Measurements from ENCODE around the gene FTSJ3.
A peak's percentile ranks its signal among the peaks of the same experiment; 100 is the strongest.
"Not testable (repeated sequence)": the region's sequence is repeated elsewhere in the genome, so short reads cannot be mapped to it uniquely, and the experiment has no call there.

The FTSJ3 gene, protein sequence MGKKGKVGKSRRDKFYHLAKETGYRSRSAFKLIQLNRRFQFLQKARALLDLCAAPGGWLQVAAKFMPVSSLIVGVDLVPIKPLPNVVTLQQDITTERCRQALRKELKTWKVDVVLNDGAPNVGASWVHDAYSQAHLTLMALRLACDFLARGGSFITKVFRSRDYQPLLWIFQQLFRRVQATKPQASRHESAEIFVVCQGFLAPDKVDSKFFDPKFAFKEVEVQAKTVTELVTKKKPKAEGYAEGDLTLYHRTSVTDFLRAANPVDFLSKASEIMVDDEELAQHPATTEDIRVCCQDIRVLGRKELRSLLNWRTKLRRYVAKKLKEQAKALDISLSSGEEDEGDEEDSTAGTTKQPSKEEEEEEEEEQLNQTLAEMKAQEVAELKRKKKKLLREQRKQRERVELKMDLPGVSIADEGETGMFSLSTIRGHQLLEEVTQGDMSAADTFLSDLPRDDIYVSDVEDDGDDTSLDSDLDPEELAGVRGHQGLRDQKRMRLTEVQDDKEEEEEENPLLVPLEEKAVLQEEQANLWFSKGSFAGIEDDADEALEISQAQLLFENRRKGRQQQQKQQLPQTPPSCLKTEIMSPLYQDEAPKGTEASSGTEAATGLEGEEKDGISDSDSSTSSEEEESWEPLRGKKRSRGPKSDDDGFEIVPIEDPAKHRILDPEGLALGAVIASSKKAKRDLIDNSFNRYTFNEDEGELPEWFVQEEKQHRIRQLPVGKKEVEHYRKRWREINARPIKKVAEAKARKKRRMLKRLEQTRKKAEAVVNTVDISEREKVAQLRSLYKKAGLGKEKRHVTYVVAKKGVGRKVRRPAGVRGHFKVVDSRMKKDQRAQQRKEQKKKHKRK

DNA sequence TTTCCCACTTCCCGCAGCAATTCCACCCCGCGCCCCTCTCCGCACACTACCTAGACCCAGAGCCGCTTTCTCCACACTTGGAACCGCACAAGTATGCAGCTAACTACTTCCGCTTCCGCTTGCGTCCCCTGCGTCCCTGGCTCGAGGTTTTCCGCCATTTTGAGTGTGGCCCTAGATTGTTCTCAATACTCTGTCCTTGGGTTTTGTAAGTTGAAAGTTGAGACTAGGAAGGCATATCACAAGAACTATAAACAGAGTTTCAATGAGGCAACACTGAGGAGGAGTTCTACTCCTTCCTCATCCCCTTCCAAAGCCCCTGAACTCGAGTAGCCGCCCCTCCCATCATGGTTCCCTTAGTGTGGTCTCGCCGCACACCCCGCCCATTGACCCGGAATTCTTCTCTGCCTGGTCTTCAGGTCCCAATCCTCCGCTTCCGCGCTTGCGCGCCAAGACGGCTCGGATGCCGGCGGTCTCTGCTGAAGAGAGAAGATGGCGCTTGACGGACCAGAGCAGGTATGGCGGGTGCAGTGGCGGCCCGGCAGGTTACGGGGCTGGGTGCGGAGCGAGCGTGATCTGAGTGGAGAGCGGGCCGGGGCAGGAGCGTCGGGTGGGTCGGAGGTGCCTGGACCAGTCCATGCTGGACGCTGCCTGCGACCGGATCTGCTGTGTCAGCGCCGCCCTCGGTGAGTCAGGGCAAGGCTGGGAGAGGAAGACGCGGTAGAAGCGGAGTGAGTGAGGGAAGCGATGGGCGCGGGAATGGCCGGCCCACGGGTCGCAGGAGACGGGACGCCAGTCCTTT lies at the start of gene FTSJ3, which contains the start of gene PSMC5:
Gene FTSJ3, minus strand, starts transcription at position 662 of the 799 bp plus-strand sequence. CDS start 761 bp downstream, outside the sequence.
Gene PSMC5, plus strand, starts transcription at position 430 of the 799 bp plus-strand sequence. Its CDS starts 60 bp downstream, at position 490.
- peak; percentile 82 for DNase-seq (ENCODE audit: low read depth, low spot score)

DNA sequence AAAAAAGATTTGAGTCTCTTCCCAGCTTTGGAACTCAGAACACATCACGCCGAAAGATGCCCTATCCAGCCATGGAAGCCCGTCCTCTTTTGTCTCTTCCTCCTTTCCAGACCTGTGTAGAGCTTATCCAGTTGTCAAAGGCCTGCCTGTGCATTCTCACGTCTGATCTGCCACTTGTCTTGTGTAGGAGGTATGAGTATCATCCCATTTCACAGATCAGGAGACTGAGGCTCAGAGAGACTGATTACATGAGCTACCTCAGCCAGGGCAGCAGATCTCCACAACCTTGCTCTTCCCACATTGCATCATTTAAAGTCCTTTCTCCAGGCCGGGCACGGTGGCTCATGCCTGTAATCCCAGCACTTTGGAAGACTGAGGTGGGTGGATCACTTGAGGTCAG lies 47.2 kb upstream of the FTSJ3 start:
- not testable (repeated sequence) for DNase-seq (ENCODE audit: low read depth, low spot score)

DNA sequence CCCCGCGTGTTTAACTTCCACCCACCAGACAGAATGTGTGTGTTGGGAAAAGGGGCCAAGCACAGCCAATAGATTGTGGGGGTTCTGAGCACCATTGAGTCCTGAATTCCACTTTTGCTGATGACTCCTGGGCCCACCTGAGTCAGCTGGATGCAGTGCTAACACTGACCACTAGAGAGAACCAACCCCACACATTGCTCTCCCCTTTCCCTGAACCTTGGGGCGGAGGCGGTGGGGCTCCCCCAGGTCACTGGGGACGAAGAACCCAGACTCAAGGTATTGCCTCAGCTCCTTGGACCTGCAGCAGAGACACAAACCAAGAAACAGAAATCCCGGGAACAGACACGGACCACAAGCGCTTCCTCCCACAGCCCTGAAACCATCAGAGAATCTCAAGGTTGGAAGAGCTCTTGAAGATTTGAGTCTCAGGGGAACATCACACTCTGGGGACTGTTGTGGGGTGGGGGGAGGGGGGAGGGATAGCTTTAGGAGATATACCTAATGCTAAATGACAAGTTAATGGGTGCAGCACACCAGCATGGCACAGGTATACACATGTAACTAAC lies 46.7 kb upstream of the FTSJ3 start:
- not testable (repeated sequence) for DNase-seq (ENCODE audit: low read depth, low spot score)

DNA sequence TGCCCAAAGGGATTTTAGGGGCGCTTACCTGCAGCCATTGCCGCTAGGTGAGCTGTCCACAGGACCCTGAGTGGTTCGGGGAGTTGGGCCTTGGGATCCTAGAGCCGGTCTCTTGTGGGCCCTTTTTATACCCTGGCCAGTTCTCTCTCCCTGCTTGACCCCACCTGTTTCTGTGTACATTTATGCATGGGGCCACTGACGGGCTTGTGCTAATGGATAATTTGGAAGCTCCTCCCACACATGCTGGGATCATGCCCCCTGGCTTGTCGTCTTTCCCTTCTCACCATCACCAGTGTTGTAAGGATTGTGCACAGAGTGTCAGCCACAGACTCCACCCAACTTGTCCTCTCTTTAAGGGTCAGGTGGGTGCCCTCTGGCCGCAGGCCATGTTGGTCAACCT lies 46.1 kb upstream of the FTSJ3 start, which contains the start of gene CSH2:
Gene CSH2, minus strand, starts transcription at position 101 of the 400 bp plus-strand sequence. Its CDS starts 63 bp downstream, at position 38.
- DNase-seq (ENCODE audit: low read depth, low spot score) = not testable (repeated sequence)

DNA sequence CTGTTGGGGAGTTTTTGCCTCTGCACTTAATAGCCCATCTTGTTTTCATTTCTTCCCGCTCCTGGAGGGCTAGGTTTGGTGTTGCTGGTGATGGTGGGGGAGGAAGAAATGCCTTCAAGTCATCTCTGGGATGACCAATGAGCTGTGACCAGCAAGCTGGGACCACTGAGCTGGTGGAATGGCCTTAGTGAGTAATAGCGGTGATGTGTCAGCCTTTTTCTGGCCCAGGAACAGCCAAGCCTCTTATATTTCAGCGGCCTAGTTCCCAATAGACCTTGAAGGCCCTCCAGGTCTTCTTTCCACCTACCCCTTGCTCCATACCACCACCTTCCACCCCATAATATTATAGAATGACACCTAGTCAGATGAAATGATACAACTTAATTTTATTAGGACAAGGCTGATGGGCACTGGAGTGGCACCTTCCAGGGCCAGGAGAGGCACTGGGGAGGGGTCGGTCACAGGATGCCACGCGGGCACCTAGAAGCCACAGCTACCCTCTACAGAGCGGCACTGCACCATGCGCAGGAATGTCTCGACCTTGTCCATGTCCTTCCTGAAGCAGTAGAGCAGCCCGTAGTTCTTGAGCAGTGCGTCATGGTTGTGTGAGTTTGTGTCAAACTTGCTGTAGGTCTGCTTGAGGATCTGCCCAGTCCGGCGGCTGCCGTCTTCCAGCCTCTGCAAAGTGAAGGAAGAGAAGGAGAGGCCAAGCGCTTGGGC lies 44.3 kb upstream of the FTSJ3 start:
- not testable (repeated sequence) for DNase-seq (ENCODE audit: low read depth, low spot score)

DNA sequence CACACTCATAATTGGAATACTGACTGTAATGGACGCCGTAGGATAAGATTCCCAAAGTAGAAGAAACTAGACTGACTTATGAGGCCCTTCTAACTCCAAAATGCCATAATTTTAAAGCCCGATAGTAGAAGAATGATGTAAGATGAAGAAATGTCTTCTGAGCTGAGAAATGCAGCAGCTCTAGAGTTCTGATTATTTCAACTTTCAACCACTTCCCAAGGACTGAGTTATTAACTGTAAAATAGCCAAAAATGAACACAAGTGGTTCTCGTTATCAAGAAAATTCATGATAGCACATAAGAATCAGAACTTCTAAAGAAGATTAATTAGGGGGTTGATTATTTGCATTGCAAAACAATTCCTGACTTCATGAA lies 42.8 kb upstream of the FTSJ3 start:
- not testable (repeated sequence) for DNase-seq (ENCODE audit: low read depth, low spot score)

DNA sequence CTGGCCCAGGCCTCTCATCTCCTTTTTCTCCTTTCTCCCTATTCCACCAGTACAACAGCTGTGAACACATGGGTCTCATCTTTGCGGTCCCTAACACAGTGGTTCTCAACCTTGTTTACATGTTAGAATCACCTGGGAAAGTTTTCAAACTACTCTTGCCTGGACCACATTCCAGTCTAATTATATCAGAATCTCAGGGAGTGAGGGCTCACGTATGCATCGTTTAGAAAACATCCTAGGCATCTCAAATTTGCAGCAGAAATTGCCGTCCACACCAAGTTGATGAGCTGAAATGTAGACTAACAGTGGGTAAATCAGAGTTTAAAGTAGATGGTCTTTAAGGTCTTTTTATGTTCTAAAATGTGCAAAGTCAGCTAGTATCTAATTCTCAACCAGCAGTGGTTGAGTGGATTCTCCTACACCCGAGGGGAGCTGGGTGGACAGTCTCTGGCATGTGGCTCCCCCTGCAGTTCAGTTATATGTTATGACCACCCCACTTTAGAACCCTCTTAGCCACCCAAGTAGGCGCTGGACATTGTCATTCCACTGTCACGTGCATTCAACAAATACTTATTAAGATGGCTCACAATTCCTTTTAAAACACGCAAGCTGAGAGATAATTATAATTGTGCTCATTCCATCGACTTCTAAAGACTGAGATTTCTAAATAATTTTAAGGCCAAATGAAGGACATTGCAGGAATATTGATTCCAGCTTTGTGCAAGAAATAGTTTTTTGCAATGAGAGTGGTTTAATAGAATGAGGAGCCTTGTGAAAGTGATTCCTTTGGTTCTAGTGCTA lies 42.2 kb upstream of the FTSJ3 start:
- not testable (repeated sequence) for DNase-seq (ENCODE audit: low read depth, low spot score)

DNA sequence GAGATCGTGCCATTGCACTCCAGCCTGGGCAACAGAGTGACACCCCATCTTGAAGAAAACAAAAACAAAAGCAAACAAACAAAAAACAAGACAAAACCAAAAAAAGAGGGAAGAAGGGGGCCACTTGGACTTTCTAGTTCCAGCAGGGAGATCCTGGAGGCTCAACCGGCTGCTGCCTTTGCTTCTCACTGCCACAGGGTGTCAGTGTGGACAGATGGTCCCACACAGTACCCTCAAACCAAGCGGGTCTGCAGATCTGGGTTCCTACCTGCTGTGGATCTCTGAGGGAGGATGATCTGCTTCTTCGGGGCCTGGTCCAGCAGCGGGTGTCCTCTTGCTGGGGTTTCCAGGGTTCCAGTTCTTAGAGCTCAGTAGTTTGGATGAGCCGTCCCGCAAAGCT lies 39.2 kb upstream of the FTSJ3 start:
- not testable (repeated sequence) for DNase-seq (ENCODE audit: low read depth, low spot score)

DNA sequence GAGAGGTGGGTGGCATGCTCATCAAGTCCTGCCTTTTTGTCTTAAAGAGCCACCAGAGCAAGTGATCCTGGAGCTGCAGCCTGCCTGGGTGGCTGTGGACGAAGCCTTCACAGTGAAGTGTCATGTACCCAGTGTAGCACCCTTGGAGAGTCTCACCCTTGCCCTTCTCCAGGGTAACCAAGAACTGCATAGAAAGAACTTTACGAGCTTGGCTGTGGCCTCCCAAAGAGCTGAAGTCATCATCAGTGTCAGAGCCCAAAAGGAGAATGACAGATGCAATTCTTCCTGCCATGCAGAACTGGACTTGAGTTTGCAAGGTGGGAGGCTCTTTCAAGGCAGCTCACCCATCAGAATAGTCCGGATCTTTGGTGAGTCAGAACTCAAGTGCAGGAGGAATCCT lies 31.8 kb upstream of the FTSJ3 start:
- no peak for DNase-seq (ENCODE audit: low read depth, low spot score)

DNA sequence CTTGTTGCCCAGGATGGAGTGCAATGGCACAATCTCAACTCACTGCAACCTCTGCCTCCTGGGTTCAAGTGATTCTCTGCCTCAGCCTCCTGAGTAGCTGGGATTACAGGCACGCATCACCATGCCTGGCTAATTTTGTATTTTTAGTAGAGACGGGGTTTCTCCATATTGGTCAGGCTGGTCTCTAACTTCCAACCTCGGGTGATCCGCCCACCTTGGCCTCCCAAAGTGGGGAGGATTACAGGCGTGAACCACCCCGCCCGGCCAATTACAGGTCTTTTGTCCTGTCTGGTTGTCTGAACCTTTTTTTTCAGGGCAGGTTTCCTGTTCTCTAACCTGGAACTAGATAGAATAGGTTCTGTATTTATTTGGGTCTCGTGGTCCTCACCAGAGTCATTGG lies 29.0 kb upstream of the FTSJ3 start:
- not testable (repeated sequence) for DNase-seq (ENCODE audit: low read depth, low spot score)

DNA sequence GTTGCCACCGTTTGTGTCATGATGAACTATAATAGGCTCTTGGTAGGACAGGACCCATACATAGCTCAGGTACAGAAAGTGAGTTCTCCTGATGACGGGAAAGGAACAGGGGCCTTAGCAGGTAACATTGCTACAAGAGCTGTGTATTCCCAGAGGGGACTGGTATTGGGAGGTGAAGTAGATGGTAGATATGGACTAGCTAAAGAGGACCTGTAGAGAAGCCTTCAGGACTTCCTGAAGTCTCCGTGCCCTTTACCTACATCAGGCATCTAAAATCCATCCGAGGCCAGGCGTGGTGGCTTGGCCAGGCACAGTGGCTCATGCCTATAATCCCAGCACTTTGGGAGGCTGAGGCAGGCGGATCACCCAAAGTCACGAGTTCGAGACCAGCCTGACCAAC lies 27.7 kb upstream of the FTSJ3 start:
- DNase-seq (ENCODE audit: low read depth, low spot score) = no peak

DNA sequence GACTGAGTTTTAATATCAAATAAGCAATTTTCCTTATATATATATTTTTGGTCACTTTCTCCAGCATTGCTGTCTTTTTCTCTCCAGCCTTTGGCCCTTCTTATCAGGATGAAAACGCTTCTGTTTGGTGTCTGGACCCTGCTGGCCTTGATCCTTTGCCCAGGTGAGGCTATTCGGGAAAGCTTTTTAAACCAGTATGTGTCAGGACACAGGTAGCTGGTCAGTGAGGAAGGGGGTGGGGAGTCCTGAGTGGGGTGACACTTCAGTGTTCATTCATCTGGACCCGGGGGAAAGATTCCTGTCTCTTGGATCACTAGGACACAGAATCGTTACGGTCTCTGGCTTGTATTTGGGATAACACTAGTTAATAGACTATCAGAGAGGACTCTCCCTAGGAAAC lies 27.2 kb upstream of the FTSJ3 start:
- no peak for DNase-seq (ENCODE audit: low read depth, low spot score)

DNA sequence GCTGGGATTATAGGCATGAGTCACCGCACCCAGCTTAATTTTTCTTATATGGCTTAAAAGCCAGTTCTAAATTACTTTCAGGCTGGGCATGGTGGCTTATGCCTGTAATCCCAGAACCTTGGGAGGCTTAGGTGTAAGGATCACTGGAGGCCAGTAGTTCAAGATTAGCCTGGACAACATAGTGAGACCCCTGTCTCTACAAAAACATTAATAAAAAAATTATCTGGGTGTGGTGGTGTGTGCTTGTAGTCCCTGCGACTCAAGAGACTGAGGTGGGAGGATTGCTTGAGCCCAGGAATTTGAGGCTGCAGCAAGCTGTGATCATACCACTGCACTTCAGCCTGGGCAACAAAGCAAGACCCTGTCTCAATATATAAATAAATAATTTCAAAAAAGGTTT lies 25.8 kb upstream of the FTSJ3 start:
- no peak for DNase-seq (ENCODE audit: low read depth, low spot score)

DNA sequence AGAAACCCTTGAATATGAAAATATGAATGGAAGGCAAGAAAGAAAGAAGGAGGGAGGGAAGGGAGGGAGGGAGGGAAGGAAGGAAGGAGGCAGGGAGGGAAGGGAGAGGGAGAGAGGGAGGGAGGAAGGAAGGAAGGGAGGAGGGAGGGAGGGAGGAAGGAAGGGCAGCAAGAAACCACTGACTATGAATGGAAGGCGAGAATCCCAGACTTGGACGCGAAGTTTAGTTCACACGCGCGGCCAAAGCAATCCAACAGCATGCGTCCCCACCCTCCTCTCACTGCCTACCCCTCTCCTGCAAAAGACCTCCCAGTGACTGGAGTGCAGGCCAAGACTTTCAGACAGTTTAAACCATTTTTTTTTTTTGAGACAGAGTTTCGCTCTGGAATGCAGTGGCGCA lies 22.9 kb upstream of the FTSJ3 start:
- DNase-seq (ENCODE audit: low read depth, low spot score) = no peak

DNA sequence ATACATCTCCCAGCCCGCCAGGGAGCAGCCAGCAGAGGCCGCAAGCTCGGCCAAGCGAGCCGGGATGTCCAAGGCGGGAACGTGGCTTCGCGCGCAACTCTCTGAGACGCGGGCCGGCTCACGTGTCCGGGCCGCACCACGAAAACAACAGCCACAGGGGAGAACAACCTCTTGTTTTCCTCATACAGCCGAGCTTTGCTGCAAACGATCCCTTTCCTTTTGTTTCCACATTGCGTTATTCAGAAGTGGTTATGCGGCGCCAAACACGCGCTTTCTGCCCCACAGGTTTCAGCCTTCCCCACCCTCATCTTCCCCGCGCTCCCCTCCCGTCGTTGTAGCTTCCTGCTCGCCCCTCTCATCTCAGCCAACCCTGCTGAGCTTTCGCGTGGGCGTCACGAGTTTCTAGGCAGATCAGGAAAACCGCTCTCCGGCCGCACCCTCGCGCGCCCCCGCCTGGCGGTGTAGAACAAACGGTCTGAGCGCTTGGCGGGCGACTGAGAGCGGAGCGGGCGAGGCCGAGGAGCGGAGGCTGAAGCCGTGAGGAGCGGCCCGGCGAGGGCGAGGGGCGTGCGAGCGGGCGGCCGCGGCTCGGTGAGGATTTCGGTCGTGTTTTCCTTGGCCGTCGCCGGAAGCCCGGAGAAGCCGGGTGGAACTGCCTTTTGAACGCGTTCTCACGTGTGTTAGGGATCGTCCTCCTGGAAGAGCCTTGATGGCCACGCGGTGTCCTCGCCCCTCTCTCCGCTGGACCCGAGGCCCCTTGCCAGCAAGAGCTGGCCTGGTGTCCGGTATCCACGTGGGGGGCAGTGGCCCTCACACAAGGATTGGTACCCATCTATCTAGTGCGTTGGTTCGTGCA lies 21.6 kb upstream of the FTSJ3 start:
- DNase-seq (ENCODE audit: low read depth, low spot score) = peak; percentile 67

DNA sequence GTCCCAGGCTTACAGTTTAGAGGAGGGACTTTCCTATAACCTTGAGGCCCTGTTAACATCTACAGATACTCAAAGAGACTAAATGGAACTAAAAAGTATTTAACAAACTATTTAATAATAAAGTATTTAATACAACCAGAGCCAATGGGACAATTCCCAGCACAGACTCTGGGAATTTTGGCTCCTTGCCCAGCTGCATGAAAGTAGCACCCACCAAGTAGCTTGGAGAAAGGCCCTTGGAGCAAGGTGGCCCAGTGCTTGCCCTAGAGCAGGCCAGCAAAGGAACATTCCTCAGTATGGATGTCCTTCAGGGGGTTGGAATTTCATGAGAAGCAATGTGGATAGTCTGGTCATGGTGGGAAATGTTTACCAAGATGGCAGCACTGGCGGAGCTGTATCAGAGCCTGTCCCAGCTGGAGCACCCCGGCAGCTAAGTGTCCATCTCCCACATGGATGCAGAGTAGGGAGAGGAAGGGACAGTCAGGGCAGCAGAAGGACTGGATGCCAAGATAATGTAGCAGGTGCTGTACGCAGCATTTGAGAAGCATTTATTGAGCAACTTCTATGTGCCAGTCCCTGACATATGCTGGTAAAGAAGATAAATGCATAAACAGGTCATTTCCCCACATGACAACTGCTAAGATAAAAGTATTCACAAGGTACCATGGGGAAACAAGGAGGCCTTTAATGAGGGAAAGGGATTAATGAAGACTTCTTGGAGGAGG lies 20.2 kb upstream of the FTSJ3 start:
- DNase-seq (ENCODE audit: low read depth, low spot score) = no peak

DNA sequence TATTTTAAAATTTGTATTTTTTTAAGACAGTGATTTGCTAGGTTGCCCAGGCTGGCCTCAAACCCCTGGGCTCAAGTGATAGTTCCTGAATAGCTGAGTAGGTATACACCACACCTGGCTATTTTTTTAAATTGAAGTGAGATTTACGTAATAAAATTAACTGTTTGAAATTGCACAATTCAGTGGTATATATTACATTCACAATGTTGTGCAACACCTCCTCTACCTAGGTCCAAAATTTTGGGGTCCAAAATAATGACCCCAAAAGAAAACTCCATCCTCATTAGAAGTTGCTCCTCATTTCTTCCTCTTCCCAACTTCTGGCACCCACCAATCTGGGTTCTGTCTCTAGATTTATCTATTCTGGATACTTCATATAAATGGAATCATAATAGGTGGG lies 18.0 kb upstream of the FTSJ3 start:
- no peak for DNase-seq (ENCODE audit: low read depth, low spot score)

Measured in brain pericyte (primary cell).